Measurements from ENCODE around the gene PLVAP.

- TF ChIP-seq CTCF (IDR thresholded peaks at IDR 0.05 in 4 of 5, conservative IDR thresholded peaks at IDR 0.05 in 1 of 5), result peak; percentile 74 to 86 (median 82)
- TF ChIP-seq POLR2A (IDR thresholded peaks at IDR 0.05), result peak; percentile 69 to 75
These were observed 71.4 kb downstream of the PLVAP start, which contains the start of gene MRPL34 for GRCh38 chr19:17305517-17306284.
